Measurements from ENCODE around the gene RAVER2. TPM values are rescaled to one million over a fixed set of nuclear protein-coding genes. Genes with fewer than 3 reads are reported as not detected.

RAVER2 gene
- total RNA-seq, 1 experiment from 2014 or later = 13.3 TPM

DNA sequence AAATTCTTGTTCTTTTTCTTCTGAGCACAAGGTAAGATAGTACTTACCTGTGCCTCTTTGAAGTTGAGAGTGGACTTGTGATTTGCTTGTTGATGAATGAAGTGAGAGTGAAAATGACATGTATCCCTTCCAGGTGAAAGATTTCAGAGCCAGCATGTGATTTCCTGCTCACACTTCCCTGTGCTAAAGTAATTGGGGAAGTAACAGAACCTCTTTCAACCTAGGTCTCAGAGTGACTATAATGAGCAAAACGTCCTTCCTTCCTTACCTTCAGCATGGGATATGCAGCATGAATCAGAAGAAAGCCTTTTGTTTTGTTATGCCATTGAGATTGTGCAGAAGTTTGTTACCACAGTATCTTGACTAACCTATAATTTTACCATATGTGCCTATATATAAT is 24.6 kb downstream of the RAVER2 start:
- Histone ChIP-seq H2AFZ (ENCODE audit: low read length) (no peak overlapping the region), H3K79me1 (ENCODE audit: insufficient read depth, low read depth, low read length, poor library complexity, severe bottlenecking) (no peaks in the 10 kb centered on the region), H4K91ac (ENCODE audit: insufficient read length, low read depth, low read length) (no peak overlapping the region), H3K23ac (ENCODE audit: insufficient read length, low read depth, low read length) (no peak overlapping the region), H4K5ac (ENCODE audit: insufficient read length, low read depth, low read length) (no peak overlapping the region), H2BK120ac (ENCODE audit: low read depth, low read length, poor library complexity, severe bottlenecking) (no peak overlapping the region), H3K9ac (ENCODE audit: extremely low read depth, insufficient read length, low read length) (no peak overlapping the region), H4K8ac (replicated peaks; ENCODE audit: insufficient read length, low read depth, low read length) (no peak overlapping the region), H3T11ph (ENCODE audit: low read length) (no peak overlapping the region), H3K79me2 (ENCODE audit: insufficient read depth, low read length) (no peaks in the 10 kb centered on the region; the same call in 1 of the 2 replicates), H3K23me2 (ENCODE audit: insufficient read length, low read depth, low read length, poor library complexity, severe bottlenecking) (no peaks in the 10 kb centered on the region), H2BK20ac (ENCODE audit: low read depth, low read length, poor library complexity, severe bottlenecking) (no peak overlapping the region), H4K20me1 (ENCODE audit: control insufficient read depth, insufficient read depth, insufficient read length) (no peaks in the 10 kb centered on the region), H3K27ac (ENCODE audit: insufficient read length, low read depth, low read length) (no peak overlapping the region), H2BK15ac (ENCODE audit: low read depth, low read length) (no peak overlapping the region), H3K9me3 (ENCODE audit: control insufficient read depth, low read depth, low read length) (no peaks in the 10 kb centered on the region), H3K27me3 (ENCODE audit: insufficient read depth, low read length) (no peaks in the 10 kb centered on the region), H2BK5ac (ENCODE audit: insufficient read length, low read length) (no peak overlapping the region), H3K4ac (ENCODE audit: low read depth, low read length) (no peak overlapping the region), H3K56ac (ENCODE audit: insufficient read length, low read depth, low read length) (no peak overlapping the region), H2AK5ac (ENCODE audit: insufficient read length, low read length) (no peak overlapping the region), H3K4me1 (ENCODE audit: insufficient read depth, low read length) (no peaks in the 10 kb centered on the region), H2BK12ac (ENCODE audit: insufficient read length, low read depth, low read length) (no peak overlapping the region), H3K14ac (ENCODE audit: insufficient read depth, low read length) (no peak overlapping the region), H3K18ac (ENCODE audit: insufficient read length, low read depth, low read length) (no peak overlapping the region), H3K4me2 (ENCODE audit: insufficient read depth, insufficient read length, low read length) (no peak overlapping the region)
- Mint-ChIP-seq H3K27me3 (ENCODE audit: low read depth) (no peaks in the 10 kb centered on the region), H3K4me1 (no peaks in the 10 kb centered on the region; a peak in 1 of 4 replicates), H3K27ac (no peak overlapping the region), H3K36me3 (ENCODE audit: insufficient read depth in 1 of 3, low read depth in 3 of 3) (peaks cover 25 to 37% (median 32%) of the 10 kb centered on the region in 3 experiments), H3K4me3 (no peak overlapping the region), H3K9me3 (peaks cover 9 to 15% of the 10 kb centered on the region in 2 experiments; a peak in 4 of 5 replicates)
- DNase-seq = no peak
- whole genome bisulfite sequencing (ENCODE audit: extremely low coverage, insufficient read length, low lambda C conversion rate) = no CpG with 5 or more reads among the region's 1 CpG
- TF ChIP-seq, protein P1, sequence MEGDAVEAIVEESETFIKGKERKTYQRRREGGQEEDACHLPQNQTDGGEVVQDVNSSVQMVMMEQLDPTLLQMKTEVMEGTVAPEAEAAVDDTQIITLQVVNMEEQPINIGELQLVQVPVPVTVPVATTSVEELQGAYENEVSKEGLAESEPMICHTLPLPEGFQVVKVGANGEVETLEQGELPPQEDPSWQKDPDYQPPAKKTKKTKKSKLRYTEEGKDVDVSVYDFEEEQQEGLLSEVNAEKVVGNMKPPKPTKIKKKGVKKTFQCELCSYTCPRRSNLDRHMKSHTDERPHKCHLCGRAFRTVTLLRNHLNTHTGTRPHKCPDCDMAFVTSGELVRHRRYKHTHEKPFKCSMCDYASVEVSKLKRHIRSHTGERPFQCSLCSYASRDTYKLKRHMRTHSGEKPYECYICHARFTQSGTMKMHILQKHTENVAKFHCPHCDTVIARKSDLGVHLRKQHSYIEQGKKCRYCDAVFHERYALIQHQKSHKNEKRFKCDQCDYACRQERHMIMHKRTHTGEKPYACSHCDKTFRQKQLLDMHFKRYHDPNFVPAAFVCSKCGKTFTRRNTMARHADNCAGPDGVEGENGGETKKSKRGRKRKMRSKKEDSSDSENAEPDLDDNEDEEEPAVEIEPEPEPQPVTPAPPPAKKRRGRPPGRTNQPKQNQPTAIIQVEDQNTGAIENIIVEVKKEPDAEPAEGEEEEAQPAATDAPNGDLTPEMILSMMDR (conservative IDR thresholded peaks at IDR 0.05) = no peak

Data from H9 (cell line).